ENCODE data around the gene MARS2.
"Not testable (repeated sequence)": the region's sequence is repeated elsewhere in the genome, so short reads cannot be mapped to it uniquely, and the experiment has no call there.

MARS2 gene

GRCh38 chr2:197677056-197677455 lies 28.1 kb upstream of the MARS2 start:
- peaks cover 7% of the 10 kb centered on the region for H3K36me3 Mint-ChIP-seq (ENCODE audit: insufficient read depth)
- ATAC-seq (replicated peaks; ENCODE audit: extremely low read depth, poor library complexity, severe bottlenecking), result no peak
- no peak overlapping the region for H3K27ac Mint-ChIP-seq (ENCODE audit: low read depth)

DNA sequence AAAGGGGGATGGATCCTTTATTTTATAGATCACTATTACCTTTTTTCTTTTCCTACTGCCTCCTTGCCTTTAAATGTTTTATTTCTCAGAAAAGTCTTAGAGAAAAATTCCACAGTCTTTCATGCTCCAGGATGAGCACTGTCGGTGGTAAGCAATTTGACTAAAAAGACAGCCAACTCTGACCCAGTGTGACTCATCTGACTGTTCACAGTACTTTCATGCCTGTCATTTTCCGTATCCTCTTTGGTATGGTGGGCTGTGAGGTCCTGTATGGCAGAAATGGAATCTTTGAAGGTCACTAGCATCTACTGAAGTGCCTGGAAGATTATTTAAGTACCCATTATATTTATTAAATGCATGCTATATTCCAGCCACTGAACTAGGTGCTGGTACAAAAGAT lies 27.7 kb upstream of the MARS2 start:
- no peak for DNase-seq (ENCODE audit: low spot score in 2 of 2)
- H3K9me3 Mint-ChIP-seq, result no peaks in the 10 kb centered on the region
- no peaks in the 10 kb centered on the region for H3K4me1 Mint-ChIP-seq
- no peak overlapping the region for H3K4me3 Mint-ChIP-seq
- H3K27me3 Mint-ChIP-seq, result peaks cover 27% of the 10 kb centered on the region
- no peak for ATAC-seq (replicated peaks; ENCODE audit: extremely low read depth, poor library complexity, severe bottlenecking)
- H3K36me3 Mint-ChIP-seq (ENCODE audit: insufficient read depth), result peaks cover 7% of the 10 kb centered on the region
- H3K27ac Mint-ChIP-seq (ENCODE audit: low read depth), result no peak overlapping the region

More at GRCh38 chr2:197677056-197677455, 28.1 kb upstream of the MARS2 start:
- peaks cover 27% of the 10 kb centered on the region for H3K27me3 Mint-ChIP-seq
- no peak for DNase-seq (ENCODE audit: low spot score in 2 of 2)
- no peak overlapping the region for H3K4me3 Mint-ChIP-seq
- H3K4me1 Mint-ChIP-seq, result no peaks in the 10 kb centered on the region
- H3K9me3 Mint-ChIP-seq, result no peaks in the 10 kb centered on the region

- H3K36me3 Mint-ChIP-seq (ENCODE audit: insufficient read depth); DNase-seq (ENCODE audit: low spot score in 2 of 2); H3K4me3 Mint-ChIP-seq; H3K9me3 Mint-ChIP-seq; H3K27ac Mint-ChIP-seq (ENCODE audit: low read depth); ATAC-seq (replicated peaks; ENCODE audit: extremely low read depth, poor library complexity, severe bottlenecking): not testable (repeated sequence)
- H3K27me3 Mint-ChIP-seq, result peaks cover 16% of the 10 kb centered on the region
- peaks cover 12% of the 10 kb centered on the region for H3K4me1 Mint-ChIP-seq
Observed at GRCh38 chr2:197695206-197695605, 10.0 kb upstream of the MARS2 start.

DNA sequence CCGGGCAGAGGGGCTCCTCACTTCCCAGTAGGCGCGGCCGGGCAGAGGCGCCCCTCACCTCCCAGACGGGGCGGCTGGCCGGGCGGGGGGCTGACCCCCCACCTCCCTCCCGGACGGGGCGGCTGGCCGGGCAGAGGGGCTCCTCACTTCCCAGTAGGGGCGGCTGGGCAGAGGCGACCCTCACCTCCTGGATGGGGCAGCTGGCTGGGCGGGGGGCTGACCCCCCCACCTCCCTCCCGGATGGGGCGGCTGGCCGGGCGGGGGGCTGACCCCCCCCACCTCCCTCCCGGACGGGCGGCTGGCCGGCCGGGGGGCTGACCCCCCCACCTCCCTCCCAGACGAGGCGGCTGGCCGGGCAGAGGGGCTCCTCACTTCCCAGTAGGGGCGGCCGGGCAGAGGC lies 9.2 kb upstream of the MARS2 start:
- H3K4me3 Mint-ChIP-seq; ATAC-seq (replicated peaks; ENCODE audit: extremely low read depth, poor library complexity, severe bottlenecking); DNase-seq (ENCODE audit: low spot score in 2 of 2); H3K9me3 Mint-ChIP-seq; H3K36me3 Mint-ChIP-seq (ENCODE audit: insufficient read depth); H3K27ac Mint-ChIP-seq (ENCODE audit: low read depth): not testable (repeated sequence)
- Mint-ChIP-seq H3K4me1 (peaks cover 17% of the 10 kb centered on the region), H3K27me3 (peaks cover 24% of the 10 kb centered on the region)

- not testable (repeated sequence) for H3K4me3 Mint-ChIP-seq; H3K36me3 Mint-ChIP-seq (ENCODE audit: insufficient read depth); ATAC-seq (replicated peaks; ENCODE audit: extremely low read depth, poor library complexity, severe bottlenecking); DNase-seq (ENCODE audit: low spot score in 2 of 2); H3K27ac Mint-ChIP-seq (ENCODE audit: low read depth); H3K9me3 Mint-ChIP-seq
- peaks cover 20% of the 10 kb centered on the region for H3K4me1 Mint-ChIP-seq
- H3K27me3 Mint-ChIP-seq, result peaks cover 26% of the 10 kb centered on the region
Observed at GRCh38 chr2:197696571-197696970, 8.6 kb upstream of the MARS2 start.

DNA sequence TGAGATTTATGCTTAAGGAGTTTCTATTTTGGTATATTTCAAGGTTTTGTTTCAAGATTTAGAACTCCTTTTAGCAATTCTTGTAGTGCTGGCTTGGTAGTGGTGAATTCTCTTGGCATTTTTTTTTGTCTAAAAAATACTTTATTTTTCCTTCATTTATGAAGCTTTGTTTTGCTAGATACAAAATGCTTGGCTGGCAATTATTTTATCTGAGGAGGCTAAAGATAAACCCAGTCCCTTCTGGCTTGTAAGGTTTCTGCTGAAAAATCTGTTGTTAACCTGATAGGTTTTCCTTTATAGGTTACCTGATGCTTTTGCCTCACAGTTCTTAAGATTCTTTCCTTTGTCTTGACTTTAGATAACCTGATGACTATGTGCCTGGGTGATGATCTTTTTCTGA lies 5.4 kb upstream of the MARS2 start:
- DNase-seq (ENCODE audit: low spot score in 2 of 2); ATAC-seq (replicated peaks; ENCODE audit: extremely low read depth, poor library complexity, severe bottlenecking); H3K9me3 Mint-ChIP-seq; H3K36me3 Mint-ChIP-seq (ENCODE audit: insufficient read depth); H3K4me3 Mint-ChIP-seq; H3K27ac Mint-ChIP-seq (ENCODE audit: low read depth): not testable (repeated sequence)
- peaks cover 19% of the 10 kb centered on the region for H3K4me1 Mint-ChIP-seq
- H3K27me3 Mint-ChIP-seq, result peaks cover 15% of the 10 kb centered on the region

DNA sequence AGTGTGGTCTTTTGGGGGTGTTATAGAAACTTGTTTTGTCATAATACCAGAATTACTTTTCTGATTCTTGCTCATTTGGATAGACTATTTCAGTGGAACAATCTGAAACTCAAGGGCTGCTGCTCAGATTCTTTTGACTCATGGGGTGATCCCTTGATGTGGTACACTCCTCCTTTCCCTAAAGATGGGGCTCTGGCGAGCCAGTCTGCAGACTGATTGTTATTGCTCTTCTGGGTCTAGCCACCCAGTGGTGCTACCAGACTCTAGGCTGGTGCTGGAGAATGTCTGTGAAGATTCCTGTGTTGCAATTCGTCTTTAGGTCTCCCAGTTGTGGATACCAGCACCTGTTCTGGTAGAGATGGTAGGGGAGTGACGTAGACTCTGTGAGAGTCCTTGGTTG lies 4.2 kb upstream of the MARS2 start:
- Mint-ChIP-seq H3K4me1 (peaks cover 25% of the 10 kb centered on the region), H3K4me3 (no peak overlapping the region), H3K9me3 (no peaks in the 10 kb centered on the region), H3K27me3 (peaks cover 11% of the 10 kb centered on the region), H3K36me3 (ENCODE audit: insufficient read depth) (peaks cover 11% of the 10 kb centered on the region), H3K27ac (ENCODE audit: low read depth) (no peak overlapping the region)
- ATAC-seq (replicated peaks; ENCODE audit: extremely low read depth, poor library complexity, severe bottlenecking) (no peak), DNase-seq (ENCODE audit: low spot score in 2 of 2) (no peak)

DNA sequence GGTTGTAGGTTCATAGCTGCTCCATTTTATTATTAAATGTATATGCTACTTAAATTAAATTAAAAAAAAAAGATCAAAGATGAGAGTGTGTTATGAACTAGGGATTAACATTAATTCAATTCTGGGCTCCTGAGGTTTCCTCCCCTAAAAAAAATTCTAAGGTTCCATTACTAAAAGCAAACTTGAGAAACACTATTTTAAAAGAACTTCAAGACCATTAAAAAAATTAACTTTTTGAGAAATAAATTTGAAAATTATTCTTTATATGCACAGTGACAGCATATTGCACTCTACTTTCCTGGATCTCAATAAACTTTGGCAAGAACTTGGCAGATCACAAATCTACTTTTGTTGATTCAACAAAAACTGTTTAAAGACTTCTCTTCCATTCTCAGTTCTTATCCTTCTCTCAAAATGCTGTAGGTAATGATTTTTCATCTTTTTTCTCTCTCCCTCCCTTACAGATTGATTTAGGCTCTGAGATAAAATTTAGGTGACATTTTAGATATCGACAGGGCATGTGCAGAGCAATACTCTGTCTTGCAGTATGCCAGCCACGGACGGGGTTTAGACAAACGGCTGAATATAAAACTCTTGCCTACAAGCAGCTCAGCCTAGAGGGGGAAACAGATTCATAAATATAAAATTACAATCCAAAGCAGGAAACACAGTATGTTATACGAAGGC lies 592 bp upstream of the MARS2 start:
- DNase-seq (ENCODE audit: low spot score in 2 of 2) (no peak), ATAC-seq (replicated peaks; ENCODE audit: extremely low read depth, poor library complexity, severe bottlenecking) (peak; percentile 53)
- Mint-ChIP-seq H3K9me3 (no peaks in the 10 kb centered on the region), H3K27ac (ENCODE audit: low read depth) (peak overlapping the region; percentile 89), H3K27me3 (peaks cover 11% of the 10 kb centered on the region), H3K4me3 (peak overlapping the region; percentile 90), H3K4me1 (peaks cover 50% of the 10 kb centered on the region), H3K36me3 (ENCODE audit: insufficient read depth) (peaks cover 15% of the 10 kb centered on the region)

DNA sequence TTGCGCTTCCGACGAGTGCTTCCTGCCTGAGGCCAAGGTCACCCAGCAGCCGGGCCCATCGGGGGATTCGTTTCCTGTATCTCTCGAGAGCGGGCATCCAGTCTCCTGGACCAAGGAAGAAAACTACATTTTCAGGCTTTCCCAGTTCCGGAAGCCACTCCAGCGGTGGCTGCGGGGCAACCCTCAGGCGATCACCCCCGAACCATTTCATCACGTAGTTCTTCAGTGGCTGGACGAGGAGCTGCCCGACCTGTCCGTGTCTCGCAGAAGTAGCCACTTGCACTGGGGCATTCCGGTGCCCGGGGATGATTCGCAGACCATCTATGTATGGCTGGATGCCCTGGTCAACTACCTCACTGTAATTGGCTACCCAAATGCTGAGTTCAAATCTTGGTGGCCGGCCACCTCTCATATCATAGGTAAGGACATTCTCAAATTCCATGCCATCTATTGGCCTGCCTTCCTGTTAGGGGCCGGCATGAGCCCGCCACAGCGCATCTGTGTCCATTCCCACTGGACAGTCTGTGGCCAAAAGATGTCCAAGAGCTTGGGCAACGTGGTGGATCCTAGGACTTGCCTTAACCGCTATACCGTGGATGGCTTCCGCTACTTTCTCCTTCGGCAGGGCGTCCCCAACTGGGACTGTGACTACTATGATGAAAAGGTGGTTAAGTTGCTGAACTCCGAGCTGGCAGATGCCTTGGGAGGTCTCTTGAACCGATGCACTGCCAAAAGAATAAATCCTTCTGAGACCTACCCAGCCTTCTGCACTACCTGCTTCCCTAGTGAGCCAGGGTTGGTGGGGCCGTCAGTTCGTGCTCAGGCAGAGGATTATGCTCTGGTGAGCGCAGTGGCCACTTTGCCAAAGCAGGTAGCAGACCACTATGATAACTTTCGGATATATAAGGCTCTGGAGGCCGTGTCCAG lies 1.0 kb downstream of the MARS2 start:
- H3K4me3 Mint-ChIP-seq, result peak overlapping the region; percentile 90
- no peaks in the 10 kb centered on the region for H3K27me3 Mint-ChIP-seq
- no peak for ATAC-seq (replicated peaks; ENCODE audit: extremely low read depth, poor library complexity, severe bottlenecking)
- H3K9me3 Mint-ChIP-seq, result no peaks in the 10 kb centered on the region
- H3K27ac Mint-ChIP-seq (ENCODE audit: low read depth), result peak overlapping the region; percentile 89
- H3K4me1 Mint-ChIP-seq, result peaks cover 53% of the 10 kb centered on the region
- DNase-seq (ENCODE audit: low spot score in 2 of 2), result peak in 1 of 2 donors; percentile 23
- H3K36me3 Mint-ChIP-seq (ENCODE audit: insufficient read depth), result peaks cover 17% of the 10 kb centered on the region

- no peak for DNase-seq (ENCODE audit: low spot score in 2 of 2)
- Mint-ChIP-seq H3K4me3 (peak overlapping the region; percentile 90), H3K36me3 (ENCODE audit: insufficient read depth) (peaks cover 19% of the 10 kb centered on the region), H3K4me1 (peaks cover 53% of the 10 kb centered on the region), H3K9me3 (no peaks in the 10 kb centered on the region), H3K27me3 (no peaks in the 10 kb centered on the region), H3K27ac (ENCODE audit: low read depth) (peak overlapping the region; percentile 89)
- ATAC-seq (replicated peaks; ENCODE audit: extremely low read depth, poor library complexity, severe bottlenecking), result no peak
Observed at GRCh38 chr2:197706839-197707207, 1.7 kb downstream of the MARS2 start.

DNA sequence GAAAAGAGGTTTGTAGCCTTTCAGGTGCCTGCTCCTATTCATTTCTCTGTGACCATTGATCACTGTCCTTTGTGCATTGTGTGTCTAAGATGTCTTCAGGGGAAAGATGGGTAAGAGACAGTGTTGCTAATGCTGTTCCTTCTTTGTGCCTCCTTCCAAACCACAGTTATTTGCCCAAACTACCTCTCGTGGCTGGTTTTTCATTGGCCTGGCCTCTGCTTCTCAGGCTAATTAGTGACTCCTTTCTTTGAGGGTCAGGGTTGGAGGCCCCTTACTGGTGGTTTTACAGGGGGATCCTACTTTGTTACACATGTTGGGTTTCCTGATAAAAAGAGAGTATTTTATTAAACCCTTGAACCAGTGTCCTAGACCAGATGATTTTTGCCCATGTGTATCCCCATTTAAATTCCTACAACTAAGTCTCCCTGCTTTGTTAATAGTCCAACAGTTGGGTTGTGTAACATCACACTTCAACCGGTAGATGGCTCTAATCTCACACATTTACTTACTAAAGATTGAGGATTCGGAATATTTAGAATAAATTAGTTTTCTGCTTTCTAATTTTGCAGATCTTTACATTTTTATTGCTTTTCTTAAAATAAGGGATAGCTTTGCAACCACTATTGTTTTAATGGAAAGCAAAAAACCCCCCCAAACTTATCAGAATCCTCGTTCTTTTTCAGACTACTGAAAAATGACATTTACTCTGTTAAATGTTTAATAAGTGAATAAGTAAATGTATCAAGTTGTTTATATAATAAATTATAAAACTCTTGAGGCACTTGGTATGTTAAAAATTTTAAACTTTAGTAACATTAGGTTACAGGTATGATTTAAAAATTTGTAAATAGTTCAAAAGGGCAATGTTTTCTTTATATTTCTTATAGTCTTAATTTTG lies 2.4 kb downstream of the MARS2 start:
- Mint-ChIP-seq H3K36me3 (ENCODE audit: insufficient read depth) (peaks cover 19% of the 10 kb centered on the region), H3K9me3 (no peaks in the 10 kb centered on the region), H3K4me1 (peaks cover 53% of the 10 kb centered on the region), H3K27ac (ENCODE audit: low read depth) (no peak overlapping the region), H3K27me3 (no peaks in the 10 kb centered on the region), H3K4me3 (peak overlapping the region; percentile 90)
- DNase-seq (ENCODE audit: low spot score in 2 of 2), result no peak
- no peak for ATAC-seq (replicated peaks; ENCODE audit: extremely low read depth, poor library complexity, severe bottlenecking)

DNA sequence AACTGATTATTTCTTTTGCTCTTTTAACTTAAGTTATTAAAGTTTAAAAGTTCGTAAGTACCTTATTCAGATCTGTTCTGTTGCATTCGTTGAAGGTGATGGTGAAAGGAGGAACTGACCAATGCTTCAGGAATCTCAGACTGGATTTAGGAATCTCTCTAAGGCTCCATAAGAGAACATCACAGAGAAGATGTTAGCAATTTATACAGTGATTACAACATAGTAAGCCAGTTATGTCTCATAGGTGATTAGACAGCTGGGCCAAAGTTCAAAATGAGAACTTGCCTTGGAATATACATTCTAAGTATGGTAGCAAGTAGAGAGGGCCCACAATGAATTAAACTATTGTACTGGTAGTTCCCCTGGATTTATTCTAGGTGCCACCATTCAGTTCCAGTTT lies 3.2 kb downstream of the MARS2 start:
- no peaks in the 10 kb centered on the region for H3K9me3 Mint-ChIP-seq
- H3K36me3 Mint-ChIP-seq (ENCODE audit: insufficient read depth), result peaks cover 19% of the 10 kb centered on the region
- no peaks in the 10 kb centered on the region for H3K27me3 Mint-ChIP-seq
- ATAC-seq (replicated peaks; ENCODE audit: extremely low read depth, poor library complexity, severe bottlenecking) (no peak), DNase-seq (ENCODE audit: low spot score in 2 of 2) (no peak)
- H3K27ac Mint-ChIP-seq (ENCODE audit: low read depth), result no peak overlapping the region
- no peak overlapping the region for H3K4me3 Mint-ChIP-seq
- H3K4me1 Mint-ChIP-seq, result peaks cover 58% of the 10 kb centered on the region

Data from central memory CD8-positive, alpha-beta T cell (primary cell).